GM21447 (cell line): Measurements from ENCODE around the gene GAB4.

Source experiments
- ATAC-seq: cut with Tn5 transposase; IDR thresholded peaks from one replicate; pipeline ENCODE4 v1.9.1; 2021; ENCODE audit not compliant: unreplicated experiment

GAB4 gene

GRCh38 chr22:16989915-16990314 is 18.1 kb downstream of the GAB4 start:
- ATAC-seq, result no peak

GRCh38 chr22:16988257-16988656 is 19.8 kb downstream of the GAB4 start:
- no peak for ATAC-seq

- no peak for ATAC-seq
These were observed 20.2 kb downstream of the GAB4 start for GRCh38 chr22:16987822-16988221.

GRCh38 chr22:16975155-16975885 is 32.7 kb downstream of the GAB4 start:
- no peak for ATAC-seq

GRCh38 chr22:16974298-16975084 is 33.5 kb downstream of the GAB4 start:
- no peak for ATAC-seq

- ATAC-seq, result no peak
These were observed 34.3 kb downstream of the GAB4 start for GRCh38 chr22:16973591-16974297.

GRCh38 chr22:16972311-16972710 is 35.7 kb downstream of the GAB4 start:
- no peak for ATAC-seq

GRCh38 chr22:16970446-16970845 is 37.6 kb downstream of the GAB4 start:
- ATAC-seq, result no peak

- no peak for ATAC-seq
These were observed 38.3 kb downstream of the GAB4 start for GRCh38 chr22:16969508-16970327.

- ATAC-seq, result no peak
These were observed 39.8 kb downstream of the GAB4 start for GRCh38 chr22:16968218-16968595.

- ATAC-seq, result no peak
These were observed 40.4 kb downstream of the GAB4 start for GRCh38 chr22:16967453-16968217.

GRCh38 chr22:16966251-16966650 is 41.8 kb downstream of the GAB4 start:
- ATAC-seq, result no peak

GRCh38 chr22:16965560-16965959 is 42.5 kb downstream of the GAB4 start:
- no peak for ATAC-seq

GRCh38 chr22:16965083-16965482 is 42.9 kb downstream of the GAB4 start:
- no peak for ATAC-seq

GRCh38 chr22:16964366-16964765 is 43.7 kb downstream of the GAB4 start:
- ATAC-seq, result no peak

- ATAC-seq, result no peak
These were observed 44.7 kb downstream of the GAB4 start for GRCh38 chr22:16963189-16963945.

GRCh38 chr22:16962501-16962900 is 45.5 kb downstream of the GAB4 start:
- ATAC-seq, result no peak

- no peak for ATAC-seq
These were observed 46.4 kb downstream of the GAB4 start for GRCh38 chr22:16961477-16962186.

GRCh38 chr22:16960884-16961249 is 47.2 kb downstream of the GAB4 start:
- no peak for ATAC-seq
